Testis (tissue), 3 donors: ENCODE measurements around the gene APBA1. TPM values are rescaled to one million over a fixed set of nuclear protein-coding genes. Genes with fewer than 3 reads are reported as not detected.

Experiments
- DNase-seq: peaks from one replicate; pipeline ENCODE4 v3.0.0-alpha.2; 2019
- H3K27ac ChIP-seq, 2 donors: fragments of 200-600 bp; sonication (generic); one replicate each; pipeline ENCODE4 v1.5.1; 2019
- H3K27me3 ChIP-seq: fragments of 200-600 bp; sonication (generic); one replicate; pipeline ENCODE4 v1.5.1; 2019
- H3K36me3 ChIP-seq: fragments of 200-600 bp; sonication (generic); one replicate; pipeline ENCODE4 v1.5.1; 2017; ENCODE audit warnings: low read depth; ENCODE audit errors: missing control alignments
- H3K4me1 ChIP-seq: fragments of 200-600 bp; sonication (generic); one replicate; pipeline ENCODE4 v1.5.1; 2019
- H3K4me3 ChIP-seq, 2 donors: fragments of 200-600 bp; sonication (generic); one replicate each; pipeline ENCODE4 v1.5.1; 2017 to 2019
- H3K9me3 ChIP-seq: fragments of 200-600 bp; sonication (generic); one replicate; pipeline ENCODE4 v1.5.1; 2017
- POLR2A ChIP-seq: fragments of 450-650 bp; IDR thresholded peaks from one replicate; pipeline ENCODE4 v1.6.1; 2017; ENCODE audit warnings: antibody characterized with exemption, mild to moderate bottlenecking, moderate library complexity
- WGBS, 2 donors: methylation state at CpG; one replicate each; pipeline ENCODE4 v1.1.5; 2018; 5-methylcytosine and 5-hydroxymethylcytosine counted together
- intact Hi-C: fragments of 100-400 bp; cut with DNase I; formaldehyde crosslinking; loops from one replicate; pipeline ENCODE4 v1.15.1; 2023; ENCODE audit warnings: low total_unique reads
- polyA plus RNA-seq: library from polyadenylated mRNA; stranded (reverse); fragments of 350-450 nt; fragmentation: Illumina TruSeq; extraction: RNeasy Lipid Tissue Mini Kit (QIAGEN cat#74804); gene quantifications from one replicate; pipeline ENCODE4 v1.2.3, GENCODE V29; 2014; ENCODE audit warnings: low read depth, low replicate concordance; ENCODE audit not compliant: insufficient read depth
- total RNA-seq, 2 donors: library from RNA; depleted of rRNA; stranded (reverse); fragments of >200 nt; gene quantifications; one replicate each; pipeline ENCODE4 v1.2.3, GENCODE V29; 2016
- TF ChIP-seq, protein P1 (sequence below), 3 experiments: fragments of 450-650 bp in 2 of 3; fragments of 200-600 bp in 1 of 3; sonication (generic) in 1 of 3; IDR thresholded peaks; one replicate each; pipeline ENCODE4 v1.5.1; 2016 to 2019; ENCODE audit warnings: antibody characterized with exemption in 3 of 3, mild to moderate bottlenecking in 2 of 3, moderate library complexity in 1 of 3

Gene APBA1
- total and polyA plus RNA-seq, 3 donors from 2014 or later, result 7.7 to 11.9 (median 9.4) TPM

DNA sequence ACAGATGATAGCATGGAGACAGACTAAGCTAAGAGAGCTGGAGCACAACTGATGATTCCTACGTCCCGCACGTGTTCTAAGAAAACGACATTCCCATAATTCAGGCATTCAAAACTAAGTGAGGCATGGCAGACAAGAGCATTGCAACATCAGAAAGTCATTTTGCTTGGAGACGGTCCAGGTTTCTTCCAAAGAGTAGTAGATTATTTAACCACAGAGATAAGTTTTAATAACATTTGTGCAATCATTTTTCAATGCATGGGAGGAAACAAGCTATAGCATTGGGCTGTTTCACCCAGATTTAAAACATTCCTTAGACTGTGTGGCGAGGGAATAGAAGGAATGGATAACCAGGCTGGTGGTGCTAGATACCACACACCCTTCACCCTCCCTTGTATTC lies 117.2 kb downstream of the APBA1 start:
- no peak for DNase-seq
- Histone ChIP-seq H3K4me1 (no peaks in the 10 kb centered on the region), H3K27me3 (no peaks in the 10 kb centered on the region), H3K36me3 (no peaks in the 10 kb centered on the region), H3K4me3 (no peak overlapping the region), H3K9me3 (no peaks in the 10 kb centered on the region), H3K27ac (no peak overlapping the region)
- WGBS, 2 donors, result 57 to 75% methylated on average over 6 of the region's 6 CpGs
- TF ChIP-seq, protein P1, sequence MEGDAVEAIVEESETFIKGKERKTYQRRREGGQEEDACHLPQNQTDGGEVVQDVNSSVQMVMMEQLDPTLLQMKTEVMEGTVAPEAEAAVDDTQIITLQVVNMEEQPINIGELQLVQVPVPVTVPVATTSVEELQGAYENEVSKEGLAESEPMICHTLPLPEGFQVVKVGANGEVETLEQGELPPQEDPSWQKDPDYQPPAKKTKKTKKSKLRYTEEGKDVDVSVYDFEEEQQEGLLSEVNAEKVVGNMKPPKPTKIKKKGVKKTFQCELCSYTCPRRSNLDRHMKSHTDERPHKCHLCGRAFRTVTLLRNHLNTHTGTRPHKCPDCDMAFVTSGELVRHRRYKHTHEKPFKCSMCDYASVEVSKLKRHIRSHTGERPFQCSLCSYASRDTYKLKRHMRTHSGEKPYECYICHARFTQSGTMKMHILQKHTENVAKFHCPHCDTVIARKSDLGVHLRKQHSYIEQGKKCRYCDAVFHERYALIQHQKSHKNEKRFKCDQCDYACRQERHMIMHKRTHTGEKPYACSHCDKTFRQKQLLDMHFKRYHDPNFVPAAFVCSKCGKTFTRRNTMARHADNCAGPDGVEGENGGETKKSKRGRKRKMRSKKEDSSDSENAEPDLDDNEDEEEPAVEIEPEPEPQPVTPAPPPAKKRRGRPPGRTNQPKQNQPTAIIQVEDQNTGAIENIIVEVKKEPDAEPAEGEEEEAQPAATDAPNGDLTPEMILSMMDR (IDR thresholded peaks at IDR 0.05), result no peak
- TF ChIP-seq POLR2A, result no peak
- intact Hi-C loops, result no loop called here

DNA sequence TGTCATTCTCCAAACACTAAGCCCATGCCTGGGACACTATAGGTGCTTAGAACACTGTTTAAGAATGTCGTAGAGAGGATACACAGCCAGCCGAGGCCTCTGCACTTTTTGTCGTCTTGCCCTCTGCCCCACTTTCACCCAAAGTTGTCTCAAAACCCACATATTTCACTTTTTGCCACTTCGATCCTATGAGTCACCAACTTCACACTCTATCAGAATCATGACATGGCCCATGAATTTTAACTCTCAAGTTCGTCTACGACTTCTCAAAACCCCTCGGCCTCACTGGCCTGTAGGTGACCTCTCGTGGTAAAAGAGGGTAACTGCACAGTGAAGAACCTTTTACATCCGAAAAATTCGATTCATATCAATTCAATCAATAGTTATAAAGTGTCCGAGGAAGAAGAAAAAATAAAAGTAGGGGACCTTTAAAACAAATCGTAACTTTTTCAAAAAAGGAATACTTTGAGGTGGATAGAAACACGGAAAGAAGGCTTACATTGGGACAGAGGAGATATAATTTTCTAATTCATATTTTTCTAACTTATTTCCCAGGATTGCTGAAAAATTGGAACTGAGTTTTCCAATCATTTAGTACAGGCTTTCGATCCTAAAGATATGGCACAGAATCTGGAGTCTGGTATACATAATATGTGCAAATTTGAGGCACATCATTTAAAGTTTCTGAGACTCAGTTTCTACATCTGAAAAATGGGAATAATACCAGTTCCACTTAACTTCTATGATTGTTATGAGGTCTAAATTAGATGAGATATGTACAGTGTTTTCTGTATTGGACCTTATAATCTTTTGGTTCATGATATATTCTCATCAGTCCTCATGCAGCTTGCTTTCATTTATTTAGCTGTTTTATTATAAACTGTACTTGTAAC lies 122.6 kb downstream of the APBA1 start:
- no peaks in the 10 kb centered on the region for H3K9me3 ChIP-seq
- WGBS, 2 donors, result 24 to 33% methylated on average over 14 of the region's 14 CpGs
- no peaks in the 10 kb centered on the region for H3K36me3 ChIP-seq
- no peaks in the 10 kb centered on the region for H3K4me1 ChIP-seq
- peak; percentile 44 for DNase-seq
- no peak overlapping the region for H3K27ac ChIP-seq
- H3K27me3 ChIP-seq, result no peaks in the 10 kb centered on the region
- H3K4me3 ChIP-seq, result no peak overlapping the region
- intact Hi-C loops, result loop anchor here (5.0 kb wide), 1 partner anchor 127 kb away; no protein-coding TSS in a partner anchor
- TF ChIP-seq POLR2A, result no peak
- TF ChIP-seq, protein P1 (IDR thresholded peaks at IDR 0.05), result peak; percentile 78 to 87 (median 78)

DNA sequence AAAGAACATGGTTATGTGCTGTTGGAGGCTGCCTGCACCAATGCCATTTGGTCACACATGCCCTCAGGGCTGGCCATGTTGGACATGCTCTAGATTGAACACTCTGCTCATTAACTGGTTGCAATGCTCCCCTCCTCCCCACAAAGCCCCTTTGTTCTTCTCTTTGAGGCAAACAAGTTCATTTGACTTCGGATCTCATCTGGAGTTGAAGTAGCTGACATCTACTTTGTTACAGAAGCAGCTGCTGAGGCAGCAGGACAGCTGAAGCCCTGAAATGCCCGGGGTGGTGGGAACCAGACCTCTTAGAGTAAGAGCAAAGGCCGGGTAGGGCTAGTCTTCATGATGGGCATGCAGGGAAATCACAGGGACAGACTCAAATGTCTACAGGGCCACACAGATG lies 123.5 kb downstream of the APBA1 start:
- no peak for DNase-seq
- no peaks in the 10 kb centered on the region for H3K9me3 ChIP-seq
- intact Hi-C loops, result loop anchor here (5.0 kb wide), 1 partner anchor 126 kb away; no protein-coding TSS in a partner anchor
- H3K4me1 ChIP-seq, result no peaks in the 10 kb centered on the region
- H3K27ac ChIP-seq, result no peak overlapping the region
- no peaks in the 10 kb centered on the region for H3K36me3 ChIP-seq
- H3K27me3 ChIP-seq, result no peaks in the 10 kb centered on the region
- TF ChIP-seq, protein P1 (IDR thresholded peaks at IDR 0.05), result no peak
- no peak for TF ChIP-seq POLR2A
- WGBS, 2 donors, result 61 to 82% methylated on average over 3 of the region's 3 CpGs
- H3K4me3 ChIP-seq, result no peak overlapping the region

DNA sequence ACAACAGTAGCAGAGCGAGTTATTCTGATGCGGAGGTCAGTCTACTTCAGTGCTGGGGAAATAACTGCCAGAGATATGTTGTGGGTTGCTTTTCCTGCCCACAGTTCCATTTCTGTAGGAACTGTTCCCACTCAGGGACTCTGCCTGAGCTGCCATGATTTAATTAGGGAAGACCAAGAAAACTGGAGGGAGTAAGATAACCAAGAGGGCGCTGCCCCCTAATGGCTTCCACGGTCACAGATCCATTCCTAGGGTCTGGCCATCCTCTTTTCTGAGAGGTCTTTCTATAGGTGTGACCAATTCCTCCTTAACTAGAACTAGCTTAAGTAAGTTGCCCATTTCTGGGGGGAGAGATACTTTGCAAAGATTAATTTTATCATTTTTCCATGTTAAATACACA lies 125.9 kb downstream of the APBA1 start:
- Histone ChIP-seq H3K4me3 (no peak overlapping the region), H3K36me3 (no peaks in the 10 kb centered on the region), H3K27ac (no peak overlapping the region), H3K9me3 (no peaks in the 10 kb centered on the region), H3K4me1 (no peaks in the 10 kb centered on the region), H3K27me3 (no peaks in the 10 kb centered on the region)
- no peak for TF ChIP-seq POLR2A
- TF ChIP-seq, protein P1 (IDR thresholded peaks at IDR 0.05), result peak in 2 of 3 experiments; percentile 8 to 11
- intact Hi-C loops, result loop anchor here (5.0 kb wide), 1 partner anchor 124 kb away; no protein-coding TSS in a partner anchor
- 76 to 79% methylated on average over 4 of the region's 4 CpGs for WGBS, 2 donors
- peak; percentile 40 for DNase-seq
